ENCODE data around the gene CDRT15. TPM values are rescaled to one million over a fixed set of nuclear protein-coding genes. Genes with fewer than 3 reads are reported as not detected.
"Not testable (repeated sequence)": the region's sequence is repeated elsewhere in the genome, so short reads cannot be mapped to it uniquely, and the experiment has no call there.

The CDRT15 gene
- total RNA-seq, 1 donor from 2014 or later: not detected

DNA sequence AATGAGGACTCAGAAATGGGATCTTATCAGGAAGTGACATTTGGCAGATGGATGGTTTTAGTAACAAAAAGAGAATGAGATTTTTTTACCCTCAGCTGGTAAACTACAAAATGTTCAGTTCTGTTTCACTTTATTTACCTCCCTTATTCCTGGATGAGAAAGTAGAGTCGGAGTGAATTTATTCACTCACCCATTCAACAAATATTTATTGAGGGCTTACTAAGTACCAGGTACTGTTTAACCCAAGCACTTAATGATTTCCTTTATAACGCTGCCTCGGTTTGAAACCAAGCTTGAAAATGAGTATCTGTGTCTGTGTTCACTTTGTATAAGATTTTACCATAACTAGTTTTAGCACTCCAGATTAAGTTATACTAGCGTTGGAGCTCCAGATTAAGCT is 38.1 kb downstream of the CDRT15 start:
- Mint-ChIP-seq H3K27me3 (no peaks in the 10 kb centered on the region), H3K9me3 (no peaks in the 10 kb centered on the region), H3K4me3 (no peak overlapping the region), H3K27ac (no peak overlapping the region), H3K36me3 (peaks cover 25% of the 10 kb centered on the region), H3K4me1 (ENCODE audit: unreplicated experiment) (peaks cover 21% of the 10 kb centered on the region)
- TF ChIP-seq, protein P1, sequence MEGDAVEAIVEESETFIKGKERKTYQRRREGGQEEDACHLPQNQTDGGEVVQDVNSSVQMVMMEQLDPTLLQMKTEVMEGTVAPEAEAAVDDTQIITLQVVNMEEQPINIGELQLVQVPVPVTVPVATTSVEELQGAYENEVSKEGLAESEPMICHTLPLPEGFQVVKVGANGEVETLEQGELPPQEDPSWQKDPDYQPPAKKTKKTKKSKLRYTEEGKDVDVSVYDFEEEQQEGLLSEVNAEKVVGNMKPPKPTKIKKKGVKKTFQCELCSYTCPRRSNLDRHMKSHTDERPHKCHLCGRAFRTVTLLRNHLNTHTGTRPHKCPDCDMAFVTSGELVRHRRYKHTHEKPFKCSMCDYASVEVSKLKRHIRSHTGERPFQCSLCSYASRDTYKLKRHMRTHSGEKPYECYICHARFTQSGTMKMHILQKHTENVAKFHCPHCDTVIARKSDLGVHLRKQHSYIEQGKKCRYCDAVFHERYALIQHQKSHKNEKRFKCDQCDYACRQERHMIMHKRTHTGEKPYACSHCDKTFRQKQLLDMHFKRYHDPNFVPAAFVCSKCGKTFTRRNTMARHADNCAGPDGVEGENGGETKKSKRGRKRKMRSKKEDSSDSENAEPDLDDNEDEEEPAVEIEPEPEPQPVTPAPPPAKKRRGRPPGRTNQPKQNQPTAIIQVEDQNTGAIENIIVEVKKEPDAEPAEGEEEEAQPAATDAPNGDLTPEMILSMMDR (conservative IDR thresholded peaks at IDR 0.05): no peak
- DNase-seq (ENCODE audit: extremely low spot score, unreplicated experiment): no peak

DNA sequence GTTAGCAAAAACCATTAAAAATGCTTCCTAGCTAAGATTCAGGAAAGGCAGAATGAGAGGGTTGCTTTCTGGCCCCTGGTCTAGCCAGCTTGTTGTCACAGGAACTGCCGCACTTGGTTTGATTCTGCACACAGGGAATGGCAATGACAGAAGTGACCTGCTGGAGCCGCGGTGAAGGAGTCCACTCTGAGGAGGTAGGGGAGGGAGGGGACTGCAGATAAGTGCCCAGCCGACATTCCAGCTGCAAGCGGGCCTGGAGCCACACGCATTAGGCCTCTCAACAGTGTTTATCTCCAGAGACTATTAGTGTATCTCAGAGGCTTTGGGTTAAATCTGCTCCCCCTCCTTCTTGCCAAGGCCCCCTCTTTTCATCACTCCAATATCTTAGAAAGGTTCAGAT is 38.6 kb downstream of the CDRT15 start:
- H3K4me3 Mint-ChIP-seq: no peak overlapping the region
- TF ChIP-seq, protein P1 (conservative IDR thresholded peaks at IDR 0.05): no peak
- H3K9me3 Mint-ChIP-seq: no peaks in the 10 kb centered on the region
- peaks cover 25% of the 10 kb centered on the region for H3K36me3 Mint-ChIP-seq
- no peaks in the 10 kb centered on the region for H3K27me3 Mint-ChIP-seq
- H3K27ac Mint-ChIP-seq: no peak overlapping the region
- no peak for DNase-seq (ENCODE audit: extremely low spot score, unreplicated experiment)
- H3K4me1 Mint-ChIP-seq (ENCODE audit: unreplicated experiment): peaks cover 21% of the 10 kb centered on the region

GRCh38 chr17:14197586-14197985 is 39.1 kb downstream of the CDRT15 start:
- Mint-ChIP-seq H3K9me3 (no peaks in the 10 kb centered on the region), H3K27ac (no peak overlapping the region), H3K4me3 (no peak overlapping the region), H3K4me1 (ENCODE audit: unreplicated experiment) (peaks cover 21% of the 10 kb centered on the region), H3K36me3 (peaks cover 25% of the 10 kb centered on the region), H3K27me3 (no peaks in the 10 kb centered on the region)
- TF ChIP-seq, protein P1 (conservative IDR thresholded peaks at IDR 0.05): no peak
- DNase-seq (ENCODE audit: extremely low spot score, unreplicated experiment): no peak

- Mint-ChIP-seq H3K36me3 (peaks cover 25% of the 10 kb centered on the region), H3K27ac (no peak overlapping the region), H3K9me3 (no peaks in the 10 kb centered on the region), H3K27me3 (no peaks in the 10 kb centered on the region), H3K4me1 (ENCODE audit: unreplicated experiment) (peaks cover 21% of the 10 kb centered on the region), H3K4me3 (no peak overlapping the region)
- no peak for DNase-seq (ENCODE audit: extremely low spot score, unreplicated experiment)
- TF ChIP-seq, protein P1 (conservative IDR thresholded peaks at IDR 0.05): no peak
Observed at GRCh38 chr17:14197057-14197456, 39.6 kb downstream of the CDRT15 start.

- Mint-ChIP-seq H3K36me3 (peaks cover 22% of the 10 kb centered on the region), H3K27me3 (no peaks in the 10 kb centered on the region), H3K4me1 (ENCODE audit: unreplicated experiment) (peaks cover 16% of the 10 kb centered on the region), H3K27ac (no peak overlapping the region), H3K9me3 (no peaks in the 10 kb centered on the region), H3K4me3 (no peak overlapping the region)
- DNase-seq (ENCODE audit: extremely low spot score, unreplicated experiment): no peak
- TF ChIP-seq, protein P1 (conservative IDR thresholded peaks at IDR 0.05): peak; percentile 53
Observed at GRCh38 chr17:14196377-14196997, 40.2 kb downstream of the CDRT15 start.

- DNase-seq (ENCODE audit: extremely low spot score, unreplicated experiment); H3K36me3 Mint-ChIP-seq; H3K9me3 Mint-ChIP-seq; H3K27ac Mint-ChIP-seq; H3K4me3 Mint-ChIP-seq; H3K27me3 Mint-ChIP-seq; H3K4me1 Mint-ChIP-seq (ENCODE audit: unreplicated experiment): not testable (repeated sequence)
Observed at GRCh38 chr17:14192636-14193344, 43.9 kb downstream of the CDRT15 start.

- not testable (repeated sequence) for H3K36me3 Mint-ChIP-seq; H3K4me1 Mint-ChIP-seq (ENCODE audit: unreplicated experiment); H3K27me3 Mint-ChIP-seq; H3K4me3 Mint-ChIP-seq; H3K27ac Mint-ChIP-seq; DNase-seq (ENCODE audit: extremely low spot score, unreplicated experiment); H3K9me3 Mint-ChIP-seq
Observed at GRCh38 chr17:14192039-14192438, 44.6 kb downstream of the CDRT15 start.

GRCh38 chr17:14191469-14191868 is 45.2 kb downstream of the CDRT15 start:
- H3K27ac Mint-ChIP-seq; H3K4me3 Mint-ChIP-seq; H3K9me3 Mint-ChIP-seq; H3K4me1 Mint-ChIP-seq (ENCODE audit: unreplicated experiment); DNase-seq (ENCODE audit: extremely low spot score, unreplicated experiment); H3K27me3 Mint-ChIP-seq; H3K36me3 Mint-ChIP-seq: not testable (repeated sequence)

GRCh38 chr17:14190774-14191173 is 45.9 kb downstream of the CDRT15 start:
- H3K4me1 Mint-ChIP-seq (ENCODE audit: unreplicated experiment); H3K9me3 Mint-ChIP-seq; H3K27ac Mint-ChIP-seq; H3K4me3 Mint-ChIP-seq; H3K36me3 Mint-ChIP-seq; H3K27me3 Mint-ChIP-seq; DNase-seq (ENCODE audit: extremely low spot score, unreplicated experiment): not testable (repeated sequence)
